ENCODE results near the gene APOE. TPM values are rescaled to one million over a fixed set of nuclear protein-coding genes. Genes with fewer than 3 reads are reported as not detected.
"Not testable (repeated sequence)": the region's sequence is repeated elsewhere in the genome, so short reads cannot be mapped to it uniquely, and the experiment has no call there.

APOE gene
- total and polyA plus RNA-seq, 12 donors, result 569 to 21,602 (median 8,894) TPM

DNA sequence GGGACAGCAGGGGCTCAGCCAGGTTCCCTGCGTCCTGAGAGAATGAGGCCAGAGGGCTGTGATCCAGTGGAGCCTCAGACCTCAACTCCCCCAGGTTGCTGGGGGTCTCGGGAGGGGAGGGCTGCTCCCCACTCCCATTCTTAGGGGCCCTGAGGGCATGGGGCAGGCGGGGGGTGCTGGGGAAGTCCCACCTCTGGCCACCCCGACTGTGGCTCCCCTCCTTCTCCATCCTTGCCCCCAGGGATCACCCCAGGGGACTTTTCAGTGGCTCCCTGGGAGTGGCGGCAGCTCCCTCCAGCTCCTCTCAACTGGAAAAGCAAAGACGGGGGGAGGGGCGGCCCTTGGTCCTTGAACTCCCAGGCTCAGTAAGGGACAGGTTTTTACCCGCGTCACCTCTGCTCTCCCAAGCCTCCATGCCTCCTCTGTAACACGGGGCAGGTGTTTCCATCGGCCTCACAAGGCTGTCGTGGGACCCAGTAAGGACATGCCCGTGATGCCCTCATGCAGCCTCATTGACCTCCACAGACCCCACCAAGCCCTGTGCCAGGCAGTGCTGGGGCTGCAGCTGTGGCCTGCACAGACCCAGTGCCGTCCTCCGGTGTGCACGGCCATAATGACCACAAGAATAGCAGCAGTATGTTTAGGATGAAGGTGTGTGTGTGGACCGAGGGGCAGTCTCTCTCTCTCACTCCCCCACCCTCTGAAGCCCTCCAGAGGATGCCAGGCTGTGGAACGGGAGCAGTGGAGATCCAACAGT, 26.1 kb upstream of the APOE start:
- Histone ChIP-seq H3K4me3 (no peak overlapping the region), H3K27ac (peak overlapping the region in 1 of 5 donors; percentile 52), H3K27me3 (no peaks in the 10 kb centered on the region), H3K9me3 (replicated peaks in 1 of 3) (no peaks in the 10 kb centered on the region), H3K4me1 (replicated peaks in 1 of 2) (no peaks in the 10 kb centered on the region), H3K36me3 (replicated peaks in 1 of 2) (peaks cover 0 to 44% of the 10 kb centered on the region in 2 donors)
- intact Hi-C loops (cut with DNase I), result no loop called here
- no peak for DNase-seq
- TF ChIP-seq POLR2A (IDR thresholded peaks at IDR 0.05) (no peak), CTCF (IDR thresholded peaks at IDR 0.05) (no peak)
- WGBS, 4 donors, result 40 to 75% (median 71%) methylated on average over 2 to 18 of the region's 18 CpGs

DNA sequence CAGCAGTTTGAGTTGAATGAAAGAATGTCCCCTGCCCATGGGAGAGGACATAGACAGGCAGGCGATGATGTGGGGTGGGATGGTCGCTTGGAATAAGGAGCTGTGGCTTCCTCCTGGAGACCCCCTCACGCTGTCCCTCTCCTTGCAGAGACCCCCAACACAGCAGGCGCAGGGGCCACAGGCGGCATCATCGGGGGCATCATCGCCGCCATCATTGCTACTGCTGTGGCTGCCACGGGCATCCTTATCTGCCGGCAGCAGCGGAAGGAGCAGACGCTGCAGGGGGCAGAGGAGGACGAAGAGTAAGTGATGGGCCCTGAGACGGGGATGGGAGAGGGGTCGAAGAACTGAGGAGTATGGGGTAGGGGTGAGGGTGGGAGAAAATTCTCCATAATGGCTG, 23.5 kb upstream of the APOE start:
- no peaks in the 10 kb centered on the region for H3K9me3 ChIP-seq (replicated peaks in 1 of 3)
- intact Hi-C loops (cut with DNase I), result no loop called here
- no peak for DNase-seq
- H3K27me3 ChIP-seq, result no peaks in the 10 kb centered on the region
- peaks cover 0 to 32% of the 10 kb centered on the region in 2 donors for H3K36me3 ChIP-seq (replicated peaks in 1 of 2)
- no peak for TF ChIP-seq POLR2A (IDR thresholded peaks at IDR 0.05)
- no peak for TF ChIP-seq CTCF (IDR thresholded peaks at IDR 0.05)
- WGBS, 4 donors, result 88 to 95% (median 93%) methylated on average over 15 of the region's 15 CpGs
- no peak overlapping the region for H3K4me3 ChIP-seq
- H3K4me1 ChIP-seq (replicated peaks in 1 of 2), result no peaks in the 10 kb centered on the region
- H3K27ac ChIP-seq, result no peak overlapping the region

GRCh38 chr19:44882619-44883397, 22.8 kb upstream of the APOE start:
- 89 to 93% (median 92%) methylated on average over 19 of the region's 19 CpGs for WGBS, 4 donors
- intact Hi-C loops (cut with DNase I); H3K9me3 ChIP-seq (replicated peaks in 1 of 3); H3K4me3 ChIP-seq; DNase-seq; H3K27ac ChIP-seq; H3K4me1 ChIP-seq (replicated peaks in 1 of 2); H3K27me3 ChIP-seq: not testable (repeated sequence)
- peaks cover 0 to 29% of the 10 kb centered on the region in 2 donors for H3K36me3 ChIP-seq (replicated peaks in 1 of 2)

DNA sequence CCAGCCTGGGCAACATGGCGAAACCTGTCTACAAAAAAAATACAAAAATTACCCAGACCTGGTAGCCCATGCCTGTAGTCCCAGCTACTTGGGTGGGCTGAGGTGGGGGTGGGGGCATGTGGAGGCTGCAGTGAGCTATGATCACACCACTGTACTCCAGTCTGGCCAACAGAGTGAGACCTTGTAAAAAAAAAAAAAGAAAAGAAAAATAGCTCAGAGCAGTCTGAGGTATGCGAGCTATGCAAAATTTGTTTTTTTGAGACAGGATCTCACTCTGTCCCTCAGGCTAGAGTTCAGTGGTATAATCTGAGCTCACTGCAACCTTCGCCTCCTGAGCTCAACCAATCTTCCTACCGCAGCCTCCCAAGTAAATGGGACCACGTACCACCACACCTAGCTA, 21.7 kb upstream of the APOE start:
- H3K4me1 ChIP-seq (replicated peaks in 1 of 2), result no peaks in the 10 kb centered on the region
- H3K27ac ChIP-seq, result no peak overlapping the region
- no peak for DNase-seq
- H3K4me3 ChIP-seq, result no peak overlapping the region
- H3K9me3 ChIP-seq (replicated peaks in 1 of 3), result no peaks in the 10 kb centered on the region
- peaks cover 0 to 25% of the 10 kb centered on the region in 2 donors for H3K36me3 ChIP-seq (replicated peaks in 1 of 2)
- intact Hi-C loops (cut with DNase I), result no loop called here
- WGBS, 4 donors, result 70 to 93% (median 84%) methylated on average over 5 of the region's 5 CpGs
- H3K27me3 ChIP-seq, result no peaks in the 10 kb centered on the region
- TF ChIP-seq CTCF (IDR thresholded peaks at IDR 0.05), result no peak
- TF ChIP-seq POLR2A (IDR thresholded peaks at IDR 0.05), result no peak
